ENCODE measurements around the gene ANKHD1.

DNA sequence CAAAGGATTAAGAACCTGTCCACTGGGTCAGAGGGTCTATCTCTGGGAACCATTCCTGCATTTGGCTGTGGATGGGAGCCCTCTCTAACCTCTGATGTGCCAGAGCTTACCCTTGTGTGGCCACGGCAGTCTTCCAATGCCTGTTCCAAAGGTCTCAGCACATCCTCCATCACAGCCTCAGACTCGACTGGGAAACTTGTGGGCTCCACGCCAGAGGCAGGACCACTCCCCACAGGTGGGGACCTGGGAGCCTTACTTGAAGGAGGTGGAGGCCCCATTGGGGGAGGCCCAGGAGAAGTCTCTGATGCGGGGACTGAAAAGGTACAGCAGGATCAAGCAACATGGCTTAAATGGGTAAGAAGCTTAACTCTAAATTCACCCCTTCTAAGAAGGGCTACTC, 150.2 kb downstream of the ANKHD1 start:
- TF ChIP-seq CTCF (IDR thresholded peaks at IDR 0.05; ENCODE audit: poor library complexity, severe bottlenecking) (no peak), POLR2AphosphoS5 (IDR thresholded peaks at IDR 0.05) (no peak), REST (IDR thresholded peaks at IDR 0.05; ENCODE audit: borderline replicate concordance) (no peak), EZH2 (IDR thresholded peaks at IDR 0.05; ENCODE audit: borderline replicate concordance, insufficient read depth, low read length, poor library complexity, severe bottlenecking) (no peak), TAF1 (IDR thresholded peaks at IDR 0.05; ENCODE audit: low read depth) (no peak)
